Activated naive CD8-positive, alpha-beta T cell treated with anti-CD3 and anti-CD28 coated beads for 36 hours (primary cell): ENCODE results near the gene PRDM11. TPM values are rescaled to one million over a fixed set of nuclear protein-coding genes. Genes with fewer than 3 reads are reported as not detected.

Experiments used
- DNase-seq: peaks from one replicate; pipeline ENCODE4 v3.0.0; 2021
- H3K27ac Mint-ChIP-seq: one replicate; pipeline ENCODE4 v1.8.0; 2022; ENCODE audit warnings: mild to moderate bottlenecking, moderate library complexity, mixed read lengths
- H3K27me3 Mint-ChIP-seq: one replicate; pipeline ENCODE4 v1.8.0; 2022; ENCODE audit warnings: mild to moderate bottlenecking, mixed read lengths
- H3K36me3 Mint-ChIP-seq: one replicate; pipeline ENCODE4 v1.8.0; 2021; ENCODE audit warnings: mild to moderate bottlenecking, mixed read lengths
- H3K4me1 Mint-ChIP-seq: one replicate; pipeline ENCODE4 v1.8.0; 2021; ENCODE audit warnings: mixed read lengths
- H3K4me3 Mint-ChIP-seq: one replicate; pipeline ENCODE4 v1.8.0; 2022; ENCODE audit warnings: mild to moderate bottlenecking, moderate library complexity, mixed read lengths
- H3K9me3 Mint-ChIP-seq: one replicate; pipeline ENCODE4 v1.8.0; 2022; ENCODE audit warnings: mixed read lengths
- total RNA-seq, 2 experiments: library from RNA; stranded (reverse); gene quantifications; one replicate each; pipeline ENCODE4 v1.2.3, GENCODE V29; 2021

PRDM11 gene
- total RNA-seq, 2 experiments from 2014 or later: 4.7 to 4.8 TPM

DNA sequence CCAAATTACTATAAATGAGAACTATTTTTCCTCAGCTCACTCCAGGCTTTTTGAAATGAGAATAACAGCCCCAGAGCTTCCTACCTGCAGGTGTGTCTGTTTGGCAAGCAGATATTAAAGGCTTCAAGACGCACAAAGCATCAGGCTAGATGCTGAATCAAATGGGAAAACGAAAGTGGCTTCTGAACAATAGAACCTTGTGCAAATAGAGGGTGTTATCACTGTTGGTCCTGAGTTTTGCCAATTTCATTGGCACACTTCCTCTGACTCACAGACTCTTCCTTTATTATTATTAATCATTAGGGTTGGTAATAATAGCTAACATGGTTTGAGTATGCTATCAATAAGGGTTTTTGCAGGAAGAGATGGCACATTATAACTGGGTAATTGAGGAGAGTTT, 126.3 kb downstream of the PRDM11 start:
- H3K27ac Mint-ChIP-seq: no peak overlapping the region
- H3K27me3 Mint-ChIP-seq: peaks cover 56% of the 10 kb centered on the region
- DNase-seq: no peak
- no peak overlapping the region for H3K4me3 Mint-ChIP-seq
- H3K4me1 Mint-ChIP-seq: no peaks in the 10 kb centered on the region
- H3K36me3 Mint-ChIP-seq: no peaks in the 10 kb centered on the region
- no peaks in the 10 kb centered on the region for H3K9me3 Mint-ChIP-seq

DNA sequence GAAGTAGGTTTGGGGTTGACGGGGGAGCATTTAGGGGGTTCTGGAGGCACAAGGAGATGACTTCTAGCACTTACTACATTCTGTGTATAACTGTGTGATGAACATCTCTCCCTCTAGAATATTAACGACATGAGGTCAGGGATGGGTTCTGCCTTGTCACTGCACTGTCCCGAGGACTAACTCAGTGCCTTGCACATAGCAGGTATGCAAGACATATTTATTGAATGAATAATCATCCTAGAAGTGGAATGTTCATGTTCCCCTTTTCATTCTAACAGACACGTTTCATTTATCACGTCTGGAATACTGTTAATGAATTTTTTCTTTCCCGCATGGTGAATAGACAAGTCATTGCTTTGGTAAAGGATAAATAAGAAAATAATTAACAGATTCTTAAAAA, 127.1 kb downstream of the PRDM11 start:
- DNase-seq: no peak
- no peaks in the 10 kb centered on the region for H3K4me1 Mint-ChIP-seq
- no peaks in the 10 kb centered on the region for H3K9me3 Mint-ChIP-seq
- H3K36me3 Mint-ChIP-seq: no peaks in the 10 kb centered on the region
- no peak overlapping the region for H3K27ac Mint-ChIP-seq
- no peak overlapping the region for H3K4me3 Mint-ChIP-seq
- peaks cover 52% of the 10 kb centered on the region for H3K27me3 Mint-ChIP-seq

DNA sequence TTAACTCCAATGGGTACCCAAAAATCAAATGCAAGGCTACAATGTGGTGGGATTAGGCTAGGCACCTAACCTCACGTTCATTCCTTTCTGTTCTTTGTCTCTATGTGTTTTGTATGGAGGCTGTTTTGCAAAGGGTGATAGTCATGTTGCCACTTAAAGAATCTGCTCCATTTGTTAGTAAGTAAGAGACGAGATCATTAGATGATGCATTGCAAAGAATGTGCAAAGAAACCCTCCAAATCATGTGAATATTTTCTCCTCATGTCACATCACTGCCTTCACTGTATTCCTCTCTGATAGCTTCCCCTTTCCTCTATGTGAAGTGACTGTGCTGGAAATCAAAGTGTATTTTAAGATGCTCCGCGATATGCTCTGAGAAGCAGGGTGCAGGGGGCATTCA, 127.8 kb downstream of the PRDM11 start:
- no peak for DNase-seq
- H3K27ac Mint-ChIP-seq: no peak overlapping the region
- H3K27me3 Mint-ChIP-seq: peaks cover 46% of the 10 kb centered on the region
- H3K9me3 Mint-ChIP-seq: no peaks in the 10 kb centered on the region
- H3K4me1 Mint-ChIP-seq: no peaks in the 10 kb centered on the region
- H3K4me3 Mint-ChIP-seq: no peak overlapping the region
- no peaks in the 10 kb centered on the region for H3K36me3 Mint-ChIP-seq

DNA sequence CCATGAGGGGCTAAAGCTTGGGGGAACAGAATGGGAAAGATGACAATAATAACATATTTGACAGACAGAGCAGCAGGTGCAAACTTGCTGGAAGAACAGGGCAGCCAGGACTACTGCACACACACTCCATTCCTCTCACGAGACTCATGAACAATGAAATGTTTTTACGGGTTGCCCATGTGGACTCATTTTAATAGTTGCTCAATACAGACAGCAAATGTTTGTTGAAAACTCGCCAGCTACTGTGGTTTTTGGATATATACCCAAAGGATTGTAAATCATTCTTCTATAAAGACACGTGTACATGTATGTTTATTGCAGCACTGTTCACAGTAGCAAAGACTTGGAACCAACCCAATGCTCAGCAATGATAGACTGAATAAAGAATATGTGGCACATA, 129.4 kb downstream of the PRDM11 start:
- Mint-ChIP-seq H3K27me3 (peaks cover 38% of the 10 kb centered on the region), H3K9me3 (peaks cover 2% of the 10 kb centered on the region), H3K4me1 (no peaks in the 10 kb centered on the region), H3K27ac (no peak overlapping the region), H3K4me3 (no peak overlapping the region), H3K36me3 (no peaks in the 10 kb centered on the region)
- no peak for DNase-seq

DNA sequence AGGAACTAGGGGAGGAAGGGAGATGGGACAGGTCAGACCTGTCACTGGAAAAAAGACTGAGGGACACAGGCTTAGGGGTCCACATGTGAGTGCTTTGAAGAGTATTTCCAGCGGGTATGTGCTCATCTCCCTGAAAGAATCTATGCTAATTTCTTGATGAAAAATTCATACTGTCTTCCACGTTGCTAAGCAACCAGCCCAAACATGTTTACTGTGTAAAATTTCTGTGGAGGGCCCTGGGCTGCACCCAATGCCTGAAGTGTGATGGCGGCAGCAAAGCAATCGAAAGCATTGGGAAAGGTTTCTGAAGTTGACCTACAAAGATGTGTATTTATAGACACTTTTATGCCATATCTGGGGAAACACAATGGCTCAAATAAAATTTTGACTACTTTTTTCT, 132.3 kb downstream of the PRDM11 start:
- Mint-ChIP-seq H3K36me3 (no peaks in the 10 kb centered on the region), H3K4me1 (no peaks in the 10 kb centered on the region), H3K4me3 (no peak overlapping the region), H3K27ac (no peak overlapping the region), H3K27me3 (peaks cover 18% of the 10 kb centered on the region), H3K9me3 (peaks cover 2% of the 10 kb centered on the region)
- DNase-seq: no peak

DNA sequence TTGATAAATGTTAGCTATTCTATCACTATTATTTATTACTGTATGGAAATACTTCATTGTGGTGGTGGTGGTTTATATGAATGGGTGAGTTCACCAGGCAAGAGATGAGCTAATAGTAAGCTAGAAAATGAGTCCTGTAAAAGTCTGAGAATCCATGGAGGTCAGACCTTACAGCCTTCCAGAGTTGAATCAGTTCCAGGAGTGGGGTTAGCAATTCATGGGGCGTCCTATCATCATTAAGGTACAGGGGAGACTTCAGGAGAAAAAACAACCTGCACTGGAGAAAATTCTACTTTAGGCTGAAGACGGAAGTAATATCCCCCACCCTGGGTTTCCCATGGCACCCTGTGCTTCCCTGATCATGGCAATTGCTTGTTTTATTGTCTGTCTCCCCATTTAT, 133.2 kb downstream of the PRDM11 start:
- Mint-ChIP-seq H3K27me3 (peaks cover 26% of the 10 kb centered on the region), H3K4me3 (no peak overlapping the region), H3K9me3 (peaks cover 2% of the 10 kb centered on the region), H3K36me3 (no peaks in the 10 kb centered on the region), H3K27ac (no peak overlapping the region), H3K4me1 (no peaks in the 10 kb centered on the region)
- DNase-seq: no peak

DNA sequence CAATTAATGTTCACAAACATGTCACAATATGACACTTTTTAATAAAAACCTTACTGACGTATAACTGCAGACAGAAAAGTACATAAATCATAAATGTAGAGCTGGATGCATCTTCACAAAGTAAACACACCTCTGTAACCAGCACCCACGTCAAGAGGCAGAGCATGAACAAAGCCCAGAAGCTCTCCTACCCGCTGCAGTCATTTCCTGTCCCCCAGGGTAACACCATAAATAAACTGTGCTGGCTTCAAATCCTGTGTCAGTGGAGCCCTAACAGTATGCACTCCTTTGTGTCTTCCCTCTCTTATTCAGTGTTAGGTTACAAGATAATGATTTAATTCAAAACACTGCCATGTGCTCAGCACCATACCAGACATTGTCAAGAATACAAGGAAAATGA, 134.0 kb downstream of the PRDM11 start:
- Mint-ChIP-seq H3K9me3 (peaks cover 2% of the 10 kb centered on the region), H3K4me1 (no peaks in the 10 kb centered on the region), H3K27me3 (peaks cover 26% of the 10 kb centered on the region), H3K27ac (no peak overlapping the region), H3K4me3 (no peak overlapping the region), H3K36me3 (no peaks in the 10 kb centered on the region)
- DNase-seq: no peak

DNA sequence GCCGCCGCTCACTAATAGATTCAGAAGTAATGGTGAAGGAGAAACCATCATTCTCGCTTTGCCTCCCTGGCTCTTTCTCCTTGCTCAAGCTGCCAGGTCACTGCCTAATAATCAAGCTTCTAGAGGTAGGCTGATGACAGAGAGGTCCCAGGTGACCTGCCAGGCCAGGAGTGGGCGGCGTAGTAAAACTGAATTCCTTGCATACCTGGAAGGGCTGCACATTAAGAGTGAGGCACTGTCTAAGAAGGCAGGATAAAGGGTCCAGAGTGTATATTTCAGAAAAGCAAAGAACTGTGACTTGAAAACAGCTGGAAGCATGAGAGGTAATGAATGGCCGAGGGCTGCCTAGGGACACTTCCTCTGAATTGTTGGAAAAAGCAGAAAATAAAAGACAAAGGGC, 135.6 kb downstream of the PRDM11 start:
- H3K9me3 Mint-ChIP-seq: peaks cover 2% of the 10 kb centered on the region
- no peak for DNase-seq
- no peak overlapping the region for H3K4me3 Mint-ChIP-seq
- H3K36me3 Mint-ChIP-seq: no peaks in the 10 kb centered on the region
- H3K4me1 Mint-ChIP-seq: no peaks in the 10 kb centered on the region
- no peak overlapping the region for H3K27ac Mint-ChIP-seq
- peaks cover 32% of the 10 kb centered on the region for H3K27me3 Mint-ChIP-seq

Other genes with a start within 250 kb of the PRDM11 start
- 10 to 100 TPM; 12.5 to 14.0 TPM for gene TP53I11, start 195.8 kb upstream of the PRDM11 start, total RNA-seq
- not detected for gene SYT13, start 139.7 kb downstream of the PRDM11 start, total RNA-seq